Germinal center (tissue), 1 donor: Measurements from ENCODE around the gene ATP8A1.

ENCODE experiments used
- DNase-seq: peaks from one replicate; pipeline ENCODE4 v3.0.0; 2012; ENCODE audit warnings: mixed read lengths, low spot score

Gene ATP8A1

GRCh38 chr4:42364266-42365053 is 292.4 kb downstream of the ATP8A1 start:
- no peak for DNase-seq

DNA sequence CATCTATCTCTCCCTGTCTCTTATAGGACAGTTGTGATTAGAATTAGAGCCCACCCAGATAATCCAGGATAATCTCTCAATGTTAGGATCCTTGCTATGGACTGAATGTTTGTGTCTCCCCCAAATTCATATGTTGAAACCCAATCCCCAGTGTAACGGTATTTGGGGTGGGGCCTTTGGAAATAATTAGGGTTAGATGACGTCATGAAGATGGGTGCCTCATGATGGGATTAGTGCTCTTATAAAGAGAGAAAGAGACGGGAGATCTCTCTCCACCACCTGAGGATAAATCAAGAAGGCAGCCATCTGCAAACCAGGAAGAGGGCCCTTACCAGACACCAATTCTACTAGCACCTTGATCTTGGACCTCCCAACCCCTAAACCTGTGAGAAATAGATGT is 293.3 kb downstream of the ATP8A1 start:
- DNase-seq = no peak

- DNase-seq = no peak
Measured at GRCh38 chr4:42362591-42362990, 294.3 kb downstream of the ATP8A1 start.

- no peak for DNase-seq
Measured at GRCh38 chr4:42361456-42361855, 295.4 kb downstream of the ATP8A1 start.

DNA sequence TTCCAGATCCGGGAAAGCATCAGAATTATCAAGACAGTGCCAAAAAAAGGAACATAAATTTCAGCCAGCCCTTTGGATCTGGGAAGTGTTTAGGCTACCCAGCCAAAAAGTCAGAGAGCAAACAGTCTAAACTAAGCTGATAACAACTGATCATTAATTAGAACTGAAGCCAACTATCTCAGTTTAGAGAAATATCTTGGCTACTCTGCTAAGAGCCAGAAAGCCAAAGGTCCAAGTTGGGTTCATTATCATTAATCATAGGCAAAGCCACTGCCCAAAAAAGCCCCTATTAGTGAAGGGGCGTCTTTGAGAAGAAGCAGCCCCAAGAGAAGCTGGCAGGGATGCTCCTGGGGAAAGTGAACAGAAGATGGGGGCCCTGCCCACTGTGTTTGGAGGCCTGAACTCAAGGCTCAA is 296.6 kb downstream of the ATP8A1 start:
- no peak for DNase-seq

- DNase-seq = no peak
Measured at GRCh38 chr4:42359711-42360110, 297.2 kb downstream of the ATP8A1 start.
